DND-41 (cell line): Measurements from ENCODE around the gene UTP15.

Experiments
- ATAC-seq: fragments of 200-7000 bp; cut with Tn5 transposase; 3 replicates; pipeline ENCODE4 v1.9.1; 2021; ENCODE audit warnings: low read depth; ENCODE audit not compliant: insufficient read depth
- DNase-seq: peaks from one replicate; pipeline ENCODE4 v3.0.0-alpha.2; 2020
- H2AFZ ChIP-seq: 2 replicates; pipeline ENCODE4 v1.6.0; 2012; ENCODE audit warnings: low read depth, low read length
- H3K27ac ChIP-seq: 2 replicates; pipeline ENCODE4 v1.5.1; 2012; ENCODE audit warnings: low read length, inconsistent platforms
- H3K27me3 ChIP-seq: fragments of 200-600 bp; sonication (generic); 2 replicates; pipeline ENCODE4 v1.6.0; 2012; ENCODE audit warnings: low read length, mild to moderate bottlenecking, inconsistent platforms; ENCODE audit not compliant: insufficient read depth, poor library complexity
- H3K36me3 ChIP-seq: 2 replicates; pipeline ENCODE4 v1.5.1; 2012; ENCODE audit warnings: low read length, inconsistent platforms; ENCODE audit not compliant: insufficient read depth
- H3K4me1 ChIP-seq: 2 replicates; pipeline ENCODE4 v1.5.1; 2012; ENCODE audit warnings: mild to moderate bottlenecking, low read length; ENCODE audit not compliant: insufficient read depth
- H3K4me2 ChIP-seq: 2 replicates; pipeline ENCODE4 v1.6.0; 2012; ENCODE audit warnings: mild to moderate bottlenecking, moderate library complexity, low read length, inconsistent platforms; ENCODE audit not compliant: insufficient read depth
- H3K4me3 ChIP-seq, 2 experiments: fragments of 200-600 bp in 1 of 2; shearing (Covaris generic) in 1 of 2; 2 replicates each; pipeline ENCODE4 v1.5.1; 2012 to 2016; ENCODE audit warnings: inconsistent platforms in 2 of 2, low read length in 2 of 2, mild to moderate bottlenecking in 2 of 2, low read depth in 1 of 2, moderate library complexity in 1 of 2
- H3K79me2 ChIP-seq: 2 replicates; pipeline ENCODE4 v1.6.0; 2012; ENCODE audit warnings: low read length, inconsistent platforms; ENCODE audit not compliant: insufficient read depth
- H3K9ac ChIP-seq: 2 replicates; pipeline ENCODE4 v1.6.0; 2012; ENCODE audit warnings: low read depth, mild to moderate bottlenecking, inconsistent platforms, low read length, moderate library complexity
- H3K9me3 ChIP-seq: 2 replicates; pipeline ENCODE4 v1.5.1; 2012; ENCODE audit warnings: low read length, moderate library complexity, mild to moderate bottlenecking, inconsistent platforms; ENCODE audit not compliant: insufficient read depth, severe bottlenecking
- H4K20me1 ChIP-seq: 2 replicates; pipeline ENCODE4 v1.6.0; 2012; ENCODE audit warnings: low read length; ENCODE audit not compliant: insufficient read depth
- EZH2 ChIP-seq: IDR thresholded peaks from 3 replicates; pipeline ENCODE4 v1.6.1; 2012; ENCODE audit warnings: borderline replicate concordance, low read depth, mild to moderate bottlenecking, moderate library complexity, low read length, inconsistent platforms; ENCODE audit not compliant: severe bottlenecking
- TF ChIP-seq, protein P1 (sequence below): IDR thresholded peaks from 2 replicates; pipeline ENCODE4 v1.5.1; 2012; ENCODE audit warnings: borderline replicate concordance, low read length, moderate library complexity, mild to moderate bottlenecking; ENCODE audit not compliant: poor library complexity, severe bottlenecking; ENCODE audit errors: extremely low read depth

The UTP15 gene

DNA sequence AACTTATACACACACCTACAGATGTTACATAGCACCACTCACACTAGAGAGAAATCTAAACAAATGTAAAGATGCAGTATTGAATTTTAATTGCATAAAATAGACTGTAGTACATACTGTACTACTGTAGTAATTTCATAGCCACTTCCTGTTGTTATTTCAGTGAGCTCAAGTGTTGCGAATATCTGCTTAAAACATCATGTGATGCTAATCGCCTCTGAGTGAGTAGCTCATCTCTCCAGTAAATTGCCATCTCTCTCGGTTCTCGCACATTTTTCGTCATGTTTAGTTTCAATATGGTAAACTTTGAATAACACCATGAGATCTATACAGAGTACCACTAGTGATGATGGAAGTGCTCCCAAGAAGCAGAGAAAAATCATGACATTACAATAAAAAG is 38.5 kb downstream of the UTP15 start:
- Histone ChIP-seq H3K36me3 (no peaks in the 10 kb centered on the region), H3K4me3 (no peak overlapping the region), H4K20me1 (no peaks in the 10 kb centered on the region), H3K4me1 (no peaks in the 10 kb centered on the region), H3K4me2 (no peak overlapping the region), H3K9me3 (peaks cover 4% of the 10 kb centered on the region), H3K27me3 (no peaks in the 10 kb centered on the region), H3K79me2 (no peaks in the 10 kb centered on the region), H3K27ac (no peak overlapping the region), H3K9ac (no peak overlapping the region), H2AFZ (no peak overlapping the region)
- no peak for ATAC-seq
- TF ChIP-seq, protein P1, sequence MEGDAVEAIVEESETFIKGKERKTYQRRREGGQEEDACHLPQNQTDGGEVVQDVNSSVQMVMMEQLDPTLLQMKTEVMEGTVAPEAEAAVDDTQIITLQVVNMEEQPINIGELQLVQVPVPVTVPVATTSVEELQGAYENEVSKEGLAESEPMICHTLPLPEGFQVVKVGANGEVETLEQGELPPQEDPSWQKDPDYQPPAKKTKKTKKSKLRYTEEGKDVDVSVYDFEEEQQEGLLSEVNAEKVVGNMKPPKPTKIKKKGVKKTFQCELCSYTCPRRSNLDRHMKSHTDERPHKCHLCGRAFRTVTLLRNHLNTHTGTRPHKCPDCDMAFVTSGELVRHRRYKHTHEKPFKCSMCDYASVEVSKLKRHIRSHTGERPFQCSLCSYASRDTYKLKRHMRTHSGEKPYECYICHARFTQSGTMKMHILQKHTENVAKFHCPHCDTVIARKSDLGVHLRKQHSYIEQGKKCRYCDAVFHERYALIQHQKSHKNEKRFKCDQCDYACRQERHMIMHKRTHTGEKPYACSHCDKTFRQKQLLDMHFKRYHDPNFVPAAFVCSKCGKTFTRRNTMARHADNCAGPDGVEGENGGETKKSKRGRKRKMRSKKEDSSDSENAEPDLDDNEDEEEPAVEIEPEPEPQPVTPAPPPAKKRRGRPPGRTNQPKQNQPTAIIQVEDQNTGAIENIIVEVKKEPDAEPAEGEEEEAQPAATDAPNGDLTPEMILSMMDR, result no peak
- TF ChIP-seq EZH2, result no peak
- DNase-seq, result no peak

DNA sequence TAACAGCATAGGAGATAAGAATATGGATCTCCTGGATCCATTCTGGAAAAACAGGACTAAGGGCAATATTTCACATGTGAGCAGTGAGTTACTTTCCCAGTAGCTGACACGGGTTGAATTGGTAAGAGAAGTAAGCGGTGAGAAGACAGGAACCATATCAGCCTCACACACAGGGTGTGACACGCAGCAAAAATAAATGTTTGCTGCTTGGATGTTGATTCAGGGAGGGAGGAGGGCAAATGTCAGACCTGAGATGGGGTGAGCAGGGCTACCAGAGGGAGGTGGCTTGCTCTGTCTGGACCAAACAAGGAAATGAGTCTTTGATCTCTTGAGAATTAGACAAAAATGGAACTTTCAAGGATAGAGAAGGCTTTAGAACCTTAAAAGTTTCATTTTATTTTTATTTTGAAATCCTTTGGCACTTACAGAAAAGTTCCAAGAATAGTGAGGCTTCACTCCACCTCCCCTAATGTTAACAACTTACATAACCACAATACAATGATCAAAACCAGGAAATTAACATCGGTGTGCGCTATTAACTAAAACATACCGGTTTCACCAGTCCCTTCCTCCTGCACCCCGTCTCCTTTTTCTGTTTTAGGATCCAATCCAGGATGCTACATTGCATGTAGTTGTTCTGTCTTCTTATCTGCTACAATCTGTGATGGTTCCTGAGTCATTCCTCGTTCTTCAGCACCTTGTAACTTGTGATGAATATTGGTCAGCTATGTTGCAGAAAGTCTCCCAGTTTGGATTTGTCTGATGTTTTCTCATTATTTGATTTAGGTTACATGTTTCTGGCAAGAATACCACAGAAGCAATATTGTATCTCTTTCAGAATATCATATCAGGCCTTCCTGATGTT is 39.9 kb downstream of the UTP15 start:
- DNase-seq (no peak), ATAC-seq (no peak)
- Histone ChIP-seq H4K20me1 (no peaks in the 10 kb centered on the region), H2AFZ (no peak overlapping the region), H3K9ac (no peak overlapping the region), H3K4me1 (no peaks in the 10 kb centered on the region), H3K79me2 (no peaks in the 10 kb centered on the region), H3K27ac (no peak overlapping the region), H3K4me2 (no peak overlapping the region), H3K36me3 (no peaks in the 10 kb centered on the region), H3K4me3 (no peak overlapping the region), H3K27me3 (no peaks in the 10 kb centered on the region), H3K9me3 (peaks cover 4% of the 10 kb centered on the region)
- no peak for TF ChIP-seq EZH2
- TF ChIP-seq, protein P1, result no peak

DNA sequence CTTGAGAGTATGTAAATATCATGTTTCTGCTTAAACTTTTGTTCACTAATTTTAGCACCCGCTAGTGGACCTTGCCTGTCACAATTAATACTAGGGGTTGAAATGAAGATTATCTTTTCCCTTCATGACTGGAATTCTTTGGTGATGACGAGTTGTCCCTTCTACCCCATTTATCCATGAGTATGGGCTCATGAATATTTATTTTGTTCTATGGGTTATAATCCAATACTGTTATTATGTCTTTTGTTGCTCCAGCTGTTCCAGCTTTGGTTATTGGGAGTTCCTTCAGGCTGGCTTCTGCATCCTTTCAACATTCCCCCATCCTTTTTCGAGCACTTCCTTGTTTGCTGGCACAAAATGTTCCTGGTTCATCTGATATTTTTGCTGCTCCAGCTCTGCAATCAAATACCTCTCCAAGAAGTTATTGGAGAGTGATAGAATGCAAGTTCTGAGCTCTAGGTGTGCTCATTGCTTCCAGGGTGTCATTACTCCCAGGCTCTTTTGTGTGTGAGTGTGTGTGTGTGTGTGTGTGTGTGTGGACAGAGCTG is 40.7 kb downstream of the UTP15 start:
- Histone ChIP-seq H3K79me2 (no peaks in the 10 kb centered on the region), H4K20me1 (no peaks in the 10 kb centered on the region), H3K27ac (no peak overlapping the region), H3K27me3 (no peaks in the 10 kb centered on the region), H2AFZ (no peak overlapping the region), H3K4me2 (no peak overlapping the region), H3K9me3 (peaks cover 4% of the 10 kb centered on the region), H3K4me3 (no peak overlapping the region), H3K36me3 (no peaks in the 10 kb centered on the region), H3K9ac (no peak overlapping the region), H3K4me1 (no peaks in the 10 kb centered on the region)
- DNase-seq, result no peak
- no peak for TF ChIP-seq EZH2
- no peak for ATAC-seq

DNA sequence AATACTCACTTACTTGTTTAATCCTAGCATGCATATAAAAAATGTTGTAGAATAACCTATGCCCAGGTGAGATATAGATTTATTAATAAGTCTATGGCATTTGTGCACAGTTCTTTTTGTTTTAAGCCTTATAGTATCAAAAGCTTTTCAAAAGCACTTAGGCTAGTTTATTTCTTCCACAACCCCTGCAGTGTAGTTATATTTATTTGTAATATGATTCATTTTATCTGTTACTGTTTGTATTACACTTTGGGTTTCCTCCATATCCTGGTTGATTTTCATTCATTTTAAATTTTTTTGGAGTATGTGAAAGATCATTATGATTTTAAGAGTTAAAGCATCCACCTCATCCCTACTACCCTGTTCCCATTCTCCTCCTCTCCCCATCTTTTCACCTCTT is 41.7 kb downstream of the UTP15 start:
- Histone ChIP-seq H3K27ac (no peak overlapping the region), H3K27me3 (no peaks in the 10 kb centered on the region), H3K4me1 (no peaks in the 10 kb centered on the region), H3K9me3 (no peaks in the 10 kb centered on the region), H3K4me2 (no peak overlapping the region), H4K20me1 (no peaks in the 10 kb centered on the region), H3K79me2 (no peaks in the 10 kb centered on the region), H3K9ac (no peak overlapping the region), H2AFZ (no peak overlapping the region), H3K4me3 (no peak overlapping the region), H3K36me3 (no peaks in the 10 kb centered on the region)
- DNase-seq (no peak), ATAC-seq (no peak)
- TF ChIP-seq, protein P1, result no peak
- TF ChIP-seq EZH2, result no peak
